Endodermal cell (in vitro differentiated cells): ENCODE measurements around the gene MALL. TPM values are rescaled to one million over a fixed set of nuclear protein-coding genes. Genes with fewer than 3 reads are reported as not detected.
"Not testable (repeated sequence)": the region's sequence is repeated elsewhere in the genome, so short reads cannot be mapped to it uniquely, and the experiment has no call there.

Source experiments
- DNase-seq: peaks from one replicate; pipeline ENCODE4 v3.0.0-alpha.2; 2017
- H3K27ac ChIP-seq: 2 replicates; pipeline ENCODE4 v1.5.1; 2013; ENCODE audit warnings: mild to moderate bottlenecking, low read depth, low read length, moderate library complexity
- H3K27me3 ChIP-seq: 2 replicates; pipeline ENCODE4 v1.6.1; 2013; ENCODE audit warnings: mild to moderate bottlenecking, low read length, moderate library complexity; ENCODE audit not compliant: insufficient read depth, control insufficient read depth, poor library complexity, severe bottlenecking
- H3K36me3 ChIP-seq: 2 replicates; pipeline ENCODE4 v1.7.0; 2013; ENCODE audit warnings: mild to moderate bottlenecking, low read length, moderate library complexity; ENCODE audit not compliant: control insufficient read depth, insufficient read depth
- H3K4me1 ChIP-seq: one replicate; pipeline ENCODE4 v1.7.0; 2013; ENCODE audit warnings: low read length; ENCODE audit not compliant: control insufficient read depth, insufficient read depth
- H3K4me3 ChIP-seq: 2 replicates; pipeline ENCODE4 v1.5.1; 2013; ENCODE audit warnings: mild to moderate bottlenecking, low read length, moderate library complexity
- H3K9ac ChIP-seq: 2 replicates; pipeline ENCODE4 v1.6.1; 2013; ENCODE audit warnings: mild to moderate bottlenecking, low read length, moderate library complexity; ENCODE audit not compliant: poor library complexity, severe bottlenecking; ENCODE audit errors: extremely low read depth
- H3K9me3 ChIP-seq: 2 replicates; pipeline ENCODE4 v1.6.1; 2013; ENCODE audit warnings: mild to moderate bottlenecking, low read length, moderate library complexity; ENCODE audit not compliant: control insufficient read depth
- H3K27ac Mint-ChIP-seq: 2 replicates; pipeline ENCODE4 v1.8.0; 2020; ENCODE audit warnings: mixed read lengths
- H3K27me3 Mint-ChIP-seq: 2 replicates; pipeline ENCODE4 v1.8.0; 2021; ENCODE audit warnings: mild to moderate bottlenecking, mixed read lengths; ENCODE audit not compliant: insufficient read depth
- H3K36me3 Mint-ChIP-seq: 2 replicates; pipeline ENCODE4 v1.8.0; 2020; ENCODE audit warnings: low read depth, mixed read lengths
- H3K4me1 Mint-ChIP-seq: 2 replicates; pipeline ENCODE4 v1.8.0; 2020; ENCODE audit warnings: mixed read lengths
- H3K4me3 Mint-ChIP-seq: 2 replicates; pipeline ENCODE4 v1.8.0; 2020; ENCODE audit warnings: mild to moderate bottlenecking, moderate library complexity, mixed read lengths
- H3K9me3 Mint-ChIP-seq: 2 replicates; pipeline ENCODE4 v1.8.0; 2020; ENCODE audit warnings: mild to moderate bottlenecking, mixed read lengths
- WGBS, 2 experiments: methylation state at CpG; one replicate each; pipeline versions ENCODE4 v1.1.5 to v1.1.7; 2013; ENCODE audit warnings: missing lambda C conversion rate in 2 of 2, mixed read lengths in 1 of 2; ENCODE audit not compliant: insufficient coverage in 1 of 2, insufficient read length in 1 of 2; 5-methylcytosine and 5-hydroxymethylcytosine counted together
- microRNA-seq: library from miRNA; unstranded; fragments of <30 nt; microRNA quantifications from one replicate; pipeline ENCODE4 v1.2.0, GENCODE V29; 2020; ENCODE audit warnings: borderline microRNAs expressed
- total RNA-seq, 2 donors: library from RNA; stranded (reverse); fragmentation: NEBNext Ultra II Directional in 1 of 2; extraction: Animal tissue kit (Norgen Biotek cat#: 25700) in 1 of 2; gene quantifications; 2 replicates in 1 of 2; 3 replicates in 1 of 2; pipeline ENCODE4 v1.2.1, GENCODE V29; 2021

Gene MALL
- total RNA-seq, 2 donors from 2014 or later: 2.7 to 5.2 TPM

GRCh38 chr2:110041941-110042660 lies 73.5 kb downstream of the MALL start:
- H3K4me1 ChIP-seq, H3K9ac ChIP-seq, H3K27ac Mint-ChIP-seq, H3K4me3 ChIP-seq, H3K27ac ChIP-seq, H3K27me3 ChIP-seq, H3K36me3 Mint-ChIP-seq, H3K9me3 Mint-ChIP-seq, H3K4me3 Mint-ChIP-seq, DNase-seq, H3K4me1 Mint-ChIP-seq, H3K9me3 ChIP-seq, H3K27me3 Mint-ChIP-seq, H3K36me3 ChIP-seq: not testable (repeated sequence)
- 90% methylated on average over 2 of the region's 10 CpGs; no CpG with 5 or more reads in 1 of the 2 experiments for WGBS, 2 experiments

GRCh38 chr2:110037336-110037735 lies 78.3 kb downstream of the MALL start:
- H3K9ac ChIP-seq, H3K27me3 ChIP-seq, H3K4me1 Mint-ChIP-seq, H3K27ac Mint-ChIP-seq, H3K4me1 ChIP-seq, H3K4me3 ChIP-seq, H3K9me3 Mint-ChIP-seq, H3K4me3 Mint-ChIP-seq, H3K36me3 ChIP-seq, H3K27ac ChIP-seq, H3K27me3 Mint-ChIP-seq, H3K36me3 Mint-ChIP-seq, H3K9me3 ChIP-seq, DNase-seq: not testable (repeated sequence)
- WGBS, 2 experiments: no CpG with 5 or more reads among the region's 9 CpGs

GRCh38 chr2:110035384-110035783 lies 80.2 kb downstream of the MALL start:
- H3K4me3 ChIP-seq, H3K27ac ChIP-seq, H3K27me3 ChIP-seq, H3K4me1 ChIP-seq, H3K4me1 Mint-ChIP-seq, H3K9me3 Mint-ChIP-seq, H3K4me3 Mint-ChIP-seq, H3K9ac ChIP-seq, DNase-seq, H3K9me3 ChIP-seq, H3K36me3 Mint-ChIP-seq, H3K27ac Mint-ChIP-seq, H3K27me3 Mint-ChIP-seq, H3K36me3 ChIP-seq: not testable (repeated sequence)
- WGBS, 2 experiments: no CpG with 5 or more reads among the region's 6 CpGs

GRCh38 chr2:110034935-110035334 lies 80.7 kb downstream of the MALL start:
- not testable (repeated sequence) for H3K27ac Mint-ChIP-seq, H3K9me3 ChIP-seq, H3K9me3 Mint-ChIP-seq, H3K27me3 ChIP-seq, H3K4me1 Mint-ChIP-seq, H3K27ac ChIP-seq, H3K4me3 Mint-ChIP-seq, H3K9ac ChIP-seq, H3K36me3 Mint-ChIP-seq, H3K4me3 ChIP-seq, H3K36me3 ChIP-seq, H3K27me3 Mint-ChIP-seq, H3K4me1 ChIP-seq
- 94 to 95% methylated on average over 3 to 9 of the region's 10 CpGs for WGBS, 2 experiments
- DNase-seq: peak; percentile 11

Small RNAs within 50 kb of the gene (microRNA-seq; reads per million reads assigned to microRNA genes)
- gene MIR4267 (not detected), gene MIR4436B1 (not detected)

Other genes starting within 250 kb of the MALL start
- gene LIMS3, start 217.1 kb downstream of the MALL start, total RNA-seq: 1 to 10 TPM; 1.4 to 1.6 TPM
- gene NPHP1, start 89.2 kb upstream of the MALL start, total RNA-seq: 10 to 100 TPM in 1 of 2 donors, 1 to 10 TPM in 1; 8.4 to 10.6 TPM
- 10 to 100 TPM; 11.5 to 35.5 TPM for gene MTLN, start 96.7 kb upstream of the MALL start, total RNA-seq